Measurements from ENCODE around the gene COMMD9.

The COMMD9 gene

DNA sequence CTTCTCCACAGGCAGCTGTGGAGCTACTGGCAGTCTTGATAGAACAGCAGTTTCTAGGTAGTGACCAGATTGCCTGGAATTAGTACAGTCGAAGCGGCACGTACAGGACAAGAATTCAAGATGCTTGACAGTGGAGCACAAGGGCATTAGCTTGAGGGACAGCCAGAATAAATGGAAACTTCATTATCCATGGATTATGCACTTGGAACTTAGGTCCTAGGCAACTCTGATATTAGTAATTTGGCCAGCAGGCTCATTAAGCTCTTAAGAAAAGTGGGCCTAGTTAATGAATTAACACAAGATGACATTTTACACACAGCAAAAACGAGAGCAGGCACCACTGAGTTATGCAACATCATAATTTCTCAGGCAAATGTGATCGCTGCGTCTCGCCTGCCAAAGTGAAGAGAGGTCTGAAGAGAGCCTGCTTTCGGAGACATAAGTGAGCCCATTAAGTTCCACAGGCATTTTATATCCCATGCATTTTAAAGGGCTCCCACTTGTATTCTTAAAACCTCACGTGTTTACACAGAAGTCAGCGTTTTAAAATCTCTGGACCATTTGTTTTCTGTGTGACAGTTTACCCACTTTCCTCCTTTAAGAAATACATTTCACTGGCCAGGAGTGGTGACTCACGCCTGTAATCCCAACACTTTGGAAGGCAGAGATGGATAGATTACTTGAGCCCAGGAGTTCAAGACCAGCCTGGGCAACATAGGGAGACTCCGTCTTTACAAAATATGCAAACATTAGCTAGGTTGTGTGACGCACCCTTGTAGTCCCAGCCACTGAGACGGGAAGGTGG, 66.2 kb downstream of the COMMD9 start:
- DNase-seq (ENCODE audit: low read depth), result no peak

All from activated T-cell treated with anti-CD3 and anti-CD28 coated beads for 48 hours (primary cell).